ENCODE data around the gene RNASE8.
A peak's percentile ranks its signal among the peaks of the same experiment; 100 is the strongest.

RNASE8 gene

DNA sequence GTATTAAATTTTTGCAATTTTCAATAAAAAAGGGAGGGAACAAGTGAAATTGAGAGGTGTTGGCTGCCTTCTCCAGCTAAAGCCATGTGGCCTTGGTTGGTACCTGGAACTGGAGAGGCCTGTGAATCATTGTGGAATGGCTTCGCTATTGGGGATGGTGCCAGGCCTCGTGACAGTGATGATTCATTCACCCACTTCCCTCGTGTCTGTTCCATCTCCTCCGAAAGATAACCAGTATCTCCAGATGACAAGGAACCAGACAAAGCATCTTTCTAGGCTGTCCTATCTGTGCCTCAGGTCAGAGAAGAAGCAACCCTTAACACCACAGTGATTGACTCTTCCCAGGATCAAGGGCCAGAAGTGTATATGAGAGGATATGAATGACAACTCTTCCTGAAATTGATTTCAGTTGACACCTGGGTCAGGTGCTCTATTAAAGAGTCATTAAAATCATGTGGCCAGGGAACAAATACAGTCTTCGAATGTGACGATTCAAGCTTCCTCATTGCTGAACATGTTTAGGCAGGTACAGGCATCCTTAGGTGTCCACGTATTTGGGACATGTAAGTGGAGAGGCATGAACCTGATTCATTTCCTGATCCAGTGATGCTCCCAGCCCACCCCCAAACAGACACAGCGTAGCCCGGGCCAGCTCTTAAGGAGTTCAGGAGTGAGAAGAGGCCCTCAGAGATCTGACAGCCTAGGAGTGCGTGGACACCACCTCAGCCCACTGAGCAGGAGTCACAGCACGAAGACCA lies 15.8 kb upstream of the RNASE8 start, which contains the start of gene RNASE7:
Gene RNASE7, plus strand, starts transcription at position 687 of the 758 bp plus-strand sequence. CDS start 631 bp downstream, outside the sequence.
- TF ChIP-seq CTCF (IDR thresholded peaks at IDR 0.05; ENCODE audit: low read depth, low read length): no peak
- DNase-seq: no peak
- no peaks in the 10 kb centered on the region for H3K27me3 ChIP-seq
- H3K9me3 ChIP-seq: no peaks in the 10 kb centered on the region
- H3K4me1 ChIP-seq: peaks cover 32% of the 10 kb centered on the region
- H3K4me3 ChIP-seq (ENCODE audit: low read depth, low read length): no peak within 1 kb of the TSS
- H3K36me3 ChIP-seq: no peaks in the 10 kb centered on the region

GRCh38 chr14:21042918-21043317 lies 14.7 kb upstream of the RNASE8 start:
- Histone ChIP-seq H3K9me3 (no peaks in the 10 kb centered on the region), H3K4me3 (ENCODE audit: low read depth, low read length) (no peak overlapping the region), H3K4me1 (peaks cover 32% of the 10 kb centered on the region), H3K27me3 (no peaks in the 10 kb centered on the region), H3K36me3 (no peaks in the 10 kb centered on the region)
- no peak for TF ChIP-seq CTCF (IDR thresholded peaks at IDR 0.05; ENCODE audit: low read depth, low read length)
- no peak for DNase-seq

- Histone ChIP-seq H3K27me3 (no peaks in the 10 kb centered on the region), H3K4me1 (peaks cover 32% of the 10 kb centered on the region), H3K36me3 (no peaks in the 10 kb centered on the region), H3K4me3 (ENCODE audit: low read depth, low read length) (no peak overlapping the region), H3K9me3 (no peaks in the 10 kb centered on the region)
- DNase-seq: no peak
- TF ChIP-seq CTCF (IDR thresholded peaks at IDR 0.05; ENCODE audit: low read depth, low read length): no peak
Observed at GRCh38 chr14:21043387-21043973, 14.1 kb upstream of the RNASE8 start.

GRCh38 chr14:21043974-21044618 lies 13.5 kb upstream of the RNASE8 start:
- peak; percentile 93 for DNase-seq
- Histone ChIP-seq H3K27me3 (no peaks in the 10 kb centered on the region), H3K36me3 (no peaks in the 10 kb centered on the region), H3K9me3 (no peaks in the 10 kb centered on the region), H3K4me3 (ENCODE audit: low read depth, low read length) (no peak overlapping the region), H3K4me1 (peaks cover 32% of the 10 kb centered on the region)
- TF ChIP-seq CTCF (IDR thresholded peaks at IDR 0.05; ENCODE audit: low read depth, low read length): no peak

GRCh38 chr14:21047378-21047781 lies 10.2 kb upstream of the RNASE8 start:
- Histone ChIP-seq H3K9me3 (no peaks in the 10 kb centered on the region), H3K36me3 (no peaks in the 10 kb centered on the region), H3K4me3 (ENCODE audit: low read depth, low read length) (no peak overlapping the region), H3K4me1 (peaks cover 20% of the 10 kb centered on the region), H3K27me3 (no peaks in the 10 kb centered on the region)
- DNase-seq: no peak
- TF ChIP-seq CTCF (IDR thresholded peaks at IDR 0.05; ENCODE audit: low read depth, low read length): no peak

- no peak for DNase-seq
- no peaks in the 10 kb centered on the region for H3K9me3 ChIP-seq
- H3K36me3 ChIP-seq: no peaks in the 10 kb centered on the region
- no peak overlapping the region for H3K4me3 ChIP-seq (ENCODE audit: low read depth, low read length)
- H3K27me3 ChIP-seq: no peaks in the 10 kb centered on the region
- TF ChIP-seq CTCF (IDR thresholded peaks at IDR 0.05; ENCODE audit: low read depth, low read length): no peak
- H3K4me1 ChIP-seq: peaks cover 15% of the 10 kb centered on the region
Observed at GRCh38 chr14:21048638-21049037, 9.0 kb upstream of the RNASE8 start.
